Lower leg skin (tissue), 3 donors: ENCODE data around the gene FBXO31.

ENCODE experiments used
- POLR2A ChIP-seq, 2 donors: fragments of 450-650 bp; IDR thresholded peaks; one replicate each; pipeline ENCODE4 v1.6.1; 2016 to 2017; ENCODE audit warnings: antibody characterized with exemption in 2 of 2, mild to moderate bottlenecking in 1 of 2, moderate library complexity in 1 of 2
- TF ChIP-seq, protein P1 (sequence below), 3 donors: fragments of 450-650 bp; IDR thresholded peaks; one replicate each; pipeline ENCODE4 v1.5.1; 2016; ENCODE audit warnings: antibody characterized with exemption in 3 of 3, mild to moderate bottlenecking in 3 of 3, moderate library complexity in 2 of 3

DNA sequence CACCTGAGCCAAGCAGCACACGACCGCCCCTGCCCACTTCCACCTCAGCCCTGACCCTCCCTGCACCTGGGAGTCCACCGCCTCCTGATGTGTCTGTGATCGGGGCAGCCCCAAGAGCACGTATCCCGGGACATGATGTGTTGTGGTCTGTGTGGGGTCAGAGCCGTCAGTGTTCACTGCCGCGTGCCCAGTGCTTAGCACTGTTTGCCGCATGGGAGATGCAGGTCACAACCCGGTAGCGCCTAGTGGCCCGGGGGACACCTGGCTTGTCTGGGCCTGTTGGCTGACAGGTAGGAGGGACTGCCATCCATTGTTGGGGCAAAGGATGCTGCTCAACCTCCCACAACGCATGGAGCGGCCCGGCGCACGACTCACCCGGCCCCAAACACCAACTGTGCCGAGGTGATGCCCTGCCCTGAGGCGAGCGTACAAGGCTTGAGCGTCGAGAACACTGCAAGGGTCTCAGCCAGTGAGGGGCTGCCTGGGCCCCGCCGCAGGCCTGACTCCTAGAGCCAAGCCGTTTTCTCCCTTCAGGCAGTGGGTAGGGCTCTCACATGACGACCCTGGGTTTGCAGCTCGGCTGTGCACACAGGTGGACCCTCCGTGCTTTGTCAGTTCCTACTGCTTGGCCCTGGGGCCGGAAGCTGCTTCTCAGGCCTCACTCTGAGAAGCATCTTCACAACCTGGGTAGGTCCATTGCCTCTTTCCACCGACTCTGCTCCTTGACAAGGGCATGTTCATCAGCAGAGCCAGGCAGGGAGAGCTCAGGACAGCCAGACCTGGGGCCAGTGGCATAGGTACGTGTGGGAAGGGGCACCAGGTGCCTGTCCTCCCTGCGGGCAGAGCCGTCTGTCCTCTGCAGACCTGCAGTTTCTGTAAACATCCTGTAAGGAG, 60.5 kb downstream of the FBXO31 start:
- TF ChIP-seq, protein P1, sequence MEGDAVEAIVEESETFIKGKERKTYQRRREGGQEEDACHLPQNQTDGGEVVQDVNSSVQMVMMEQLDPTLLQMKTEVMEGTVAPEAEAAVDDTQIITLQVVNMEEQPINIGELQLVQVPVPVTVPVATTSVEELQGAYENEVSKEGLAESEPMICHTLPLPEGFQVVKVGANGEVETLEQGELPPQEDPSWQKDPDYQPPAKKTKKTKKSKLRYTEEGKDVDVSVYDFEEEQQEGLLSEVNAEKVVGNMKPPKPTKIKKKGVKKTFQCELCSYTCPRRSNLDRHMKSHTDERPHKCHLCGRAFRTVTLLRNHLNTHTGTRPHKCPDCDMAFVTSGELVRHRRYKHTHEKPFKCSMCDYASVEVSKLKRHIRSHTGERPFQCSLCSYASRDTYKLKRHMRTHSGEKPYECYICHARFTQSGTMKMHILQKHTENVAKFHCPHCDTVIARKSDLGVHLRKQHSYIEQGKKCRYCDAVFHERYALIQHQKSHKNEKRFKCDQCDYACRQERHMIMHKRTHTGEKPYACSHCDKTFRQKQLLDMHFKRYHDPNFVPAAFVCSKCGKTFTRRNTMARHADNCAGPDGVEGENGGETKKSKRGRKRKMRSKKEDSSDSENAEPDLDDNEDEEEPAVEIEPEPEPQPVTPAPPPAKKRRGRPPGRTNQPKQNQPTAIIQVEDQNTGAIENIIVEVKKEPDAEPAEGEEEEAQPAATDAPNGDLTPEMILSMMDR (IDR thresholded peaks at IDR 0.05): no peak
- TF ChIP-seq POLR2A (IDR thresholded peaks at IDR 0.05): no peak
